ENCODE data around the gene NIPAL4.

Gene NIPAL4

GRCh38 chr5:157463081-157463480, 3.1 kb downstream of the NIPAL4 start:
- no CpG with 5 or more reads among the region's 8 CpGs for WGBS (ENCODE audit: insufficient coverage, insufficient read length)
- H3K9me3 ChIP-seq (ENCODE audit: control insufficient read depth, insufficient read depth, low read length), result no peaks in the 10 kb centered on the region
- DNase-seq (ENCODE audit: low read depth, low spot score), result no peak
- no peak overlapping the region for H3K4me3 ChIP-seq (ENCODE audit: low read length)
- H3K27ac ChIP-seq (ENCODE audit: low read length), result no peak overlapping the region
- H3K36me3 ChIP-seq (ENCODE audit: control insufficient read depth, insufficient read depth, low read length), result no peaks in the 10 kb centered on the region
- peaks cover 2% of the 10 kb centered on the region; the same call in 1 of the 2 replicates for H3K4me1 ChIP-seq (ENCODE audit: control insufficient read depth, insufficient read depth, low read length)
- peaks cover 11% of the 10 kb centered on the region; the same call in 1 of the 2 replicates for H3K27me3 ChIP-seq (ENCODE audit: control insufficient read depth, insufficient read depth, low read length)

- Histone ChIP-seq H3K4me3 (ENCODE audit: low read length) (no peak overlapping the region), H3K27ac (ENCODE audit: low read length) (no peak overlapping the region), H3K27me3 (ENCODE audit: control insufficient read depth, insufficient read depth, low read length) (peaks cover 11% of the 10 kb centered on the region; the same call in 1 of the 2 replicates), H3K4me1 (ENCODE audit: control insufficient read depth, insufficient read depth, low read length) (no peaks in the 10 kb centered on the region), H3K9me3 (ENCODE audit: control insufficient read depth, insufficient read depth, low read length) (no peaks in the 10 kb centered on the region), H3K36me3 (ENCODE audit: control insufficient read depth, insufficient read depth, low read length) (no peaks in the 10 kb centered on the region)
- DNase-seq (ENCODE audit: low read depth, low spot score), result no peak
- WGBS (ENCODE audit: insufficient coverage, insufficient read length), result no CpG with 5 or more reads among the region's 9 CpGs
These were observed 3.9 kb downstream of the NIPAL4 start for GRCh38 chr5:157463621-157464518.

GRCh38 chr5:157464519-157465171, 4.6 kb downstream of the NIPAL4 start:
- no peaks in the 10 kb centered on the region for H3K9me3 ChIP-seq (ENCODE audit: control insufficient read depth, insufficient read depth, low read length)
- no peak overlapping the region for H3K4me3 ChIP-seq (ENCODE audit: low read length)
- no peaks in the 10 kb centered on the region for H3K4me1 ChIP-seq (ENCODE audit: control insufficient read depth, insufficient read depth, low read length)
- no peak overlapping the region for H3K27ac ChIP-seq (ENCODE audit: low read length)
- H3K36me3 ChIP-seq (ENCODE audit: control insufficient read depth, insufficient read depth, low read length), result no peaks in the 10 kb centered on the region
- peaks cover 11% of the 10 kb centered on the region; the same call in 1 of the 2 replicates for H3K27me3 ChIP-seq (ENCODE audit: control insufficient read depth, insufficient read depth, low read length)
- no CpG with 5 or more reads among the region's 4 CpGs for WGBS (ENCODE audit: insufficient coverage, insufficient read length)
- DNase-seq (ENCODE audit: low read depth, low spot score), result no peak

- no peak for DNase-seq (ENCODE audit: low read depth, low spot score)
- Histone ChIP-seq H3K4me3 (ENCODE audit: low read length) (no peak overlapping the region), H3K9me3 (ENCODE audit: control insufficient read depth, insufficient read depth, low read length) (no peaks in the 10 kb centered on the region), H3K36me3 (ENCODE audit: control insufficient read depth, insufficient read depth, low read length) (no peaks in the 10 kb centered on the region), H3K27me3 (ENCODE audit: control insufficient read depth, insufficient read depth, low read length) (no peaks in the 10 kb centered on the region), H3K27ac (ENCODE audit: low read length) (no peak overlapping the region), H3K4me1 (ENCODE audit: control insufficient read depth, insufficient read depth, low read length) (no peaks in the 10 kb centered on the region)
- no CpG with 5 or more reads among the region's 13 CpGs for WGBS (ENCODE audit: insufficient coverage, insufficient read length)
These were observed 8.4 kb downstream of the NIPAL4 start for GRCh38 chr5:157468293-157468965.

- H3K4me1 ChIP-seq (ENCODE audit: control insufficient read depth, insufficient read depth, low read length), result no peaks in the 10 kb centered on the region
- H3K9me3 ChIP-seq (ENCODE audit: control insufficient read depth, insufficient read depth, low read length), result no peaks in the 10 kb centered on the region
- DNase-seq (ENCODE audit: low read depth, low spot score), result no peak
- no peaks in the 10 kb centered on the region for H3K27me3 ChIP-seq (ENCODE audit: control insufficient read depth, insufficient read depth, low read length)
- no CpG with 5 or more reads among the region's 7 CpGs for WGBS (ENCODE audit: insufficient coverage, insufficient read length)
- H3K36me3 ChIP-seq (ENCODE audit: control insufficient read depth, insufficient read depth, low read length), result no peaks in the 10 kb centered on the region
- no peak overlapping the region for H3K4me3 ChIP-seq (ENCODE audit: low read length)
- no peak overlapping the region for H3K27ac ChIP-seq (ENCODE audit: low read length)
These were observed 9.1 kb downstream of the NIPAL4 start for GRCh38 chr5:157469073-157469472.

- Histone ChIP-seq H3K27me3 (ENCODE audit: control insufficient read depth, insufficient read depth, low read length) (no peaks in the 10 kb centered on the region), H3K27ac (ENCODE audit: low read length) (no peak overlapping the region), H3K4me1 (ENCODE audit: control insufficient read depth, insufficient read depth, low read length) (no peaks in the 10 kb centered on the region), H3K4me3 (ENCODE audit: low read length) (no peak overlapping the region), H3K36me3 (ENCODE audit: control insufficient read depth, insufficient read depth, low read length) (no peaks in the 10 kb centered on the region), H3K9me3 (ENCODE audit: control insufficient read depth, insufficient read depth, low read length) (no peaks in the 10 kb centered on the region)
- no peak for DNase-seq (ENCODE audit: low read depth, low spot score)
- no CpG with 5 or more reads among the region's 7 CpGs for WGBS (ENCODE audit: insufficient coverage, insufficient read length)
These were observed 9.7 kb downstream of the NIPAL4 start for GRCh38 chr5:157469687-157470086.

GRCh38 chr5:157470631-157471030, 10.6 kb downstream of the NIPAL4 start:
- H3K27ac ChIP-seq (ENCODE audit: low read length), result no peak overlapping the region
- WGBS (ENCODE audit: insufficient coverage, insufficient read length), result no CpG with 5 or more reads among the region's 1 CpG

GRCh38 chr5:157471709-157472108, 11.7 kb downstream of the NIPAL4 start:
- Histone ChIP-seq H3K9me3 (ENCODE audit: control insufficient read depth, insufficient read depth, low read length) (no peaks in the 10 kb centered on the region), H3K27ac (ENCODE audit: low read length) (no peak overlapping the region), H3K4me3 (ENCODE audit: low read length) (no peak overlapping the region), H3K27me3 (ENCODE audit: control insufficient read depth, insufficient read depth, low read length) (no peaks in the 10 kb centered on the region), H3K4me1 (ENCODE audit: control insufficient read depth, insufficient read depth, low read length) (no peaks in the 10 kb centered on the region), H3K36me3 (ENCODE audit: control insufficient read depth, insufficient read depth, low read length) (no peaks in the 10 kb centered on the region)
- no peak for DNase-seq (ENCODE audit: low read depth, low spot score)
- no CpG with 5 or more reads among the region's 1 CpG for WGBS (ENCODE audit: insufficient coverage, insufficient read length)

More at GRCh38 chr5:157470631-157471030, 10.6 kb downstream of the NIPAL4 start:
- no peak for DNase-seq (ENCODE audit: low read depth, low spot score)
- H3K4me1 ChIP-seq (ENCODE audit: control insufficient read depth, insufficient read depth, low read length), result no peaks in the 10 kb centered on the region
- no peak overlapping the region for H3K4me3 ChIP-seq (ENCODE audit: low read length)
- H3K36me3 ChIP-seq (ENCODE audit: control insufficient read depth, insufficient read depth, low read length), result no peaks in the 10 kb centered on the region
- H3K27me3 ChIP-seq (ENCODE audit: control insufficient read depth, insufficient read depth, low read length), result no peaks in the 10 kb centered on the region
- H3K9me3 ChIP-seq (ENCODE audit: control insufficient read depth, insufficient read depth, low read length), result no peaks in the 10 kb centered on the region

GRCh38 chr5:157473383-157474320, 13.6 kb downstream of the NIPAL4 start:
- Histone ChIP-seq H3K27ac (ENCODE audit: low read length) (no peak overlapping the region), H3K36me3 (ENCODE audit: control insufficient read depth, insufficient read depth, low read length) (no peaks in the 10 kb centered on the region), H3K4me3 (ENCODE audit: low read length) (no peak overlapping the region), H3K27me3 (ENCODE audit: control insufficient read depth, insufficient read depth, low read length) (no peaks in the 10 kb centered on the region), H3K4me1 (ENCODE audit: control insufficient read depth, insufficient read depth, low read length) (no peaks in the 10 kb centered on the region), H3K9me3 (ENCODE audit: control insufficient read depth, insufficient read depth, low read length) (no peaks in the 10 kb centered on the region)
- WGBS (ENCODE audit: insufficient coverage, insufficient read length), result no CpG with 5 or more reads among the region's 7 CpGs
- DNase-seq (ENCODE audit: low read depth, low spot score), result no peak

Data from iPS DF 6.9 (cell line).